Ovary (tissue), 3 donors: ENCODE data around the gene CADM3.

ENCODE experiments used
- EP300 ChIP-seq: sonication (generic); formaldehyde crosslinking; IDR thresholded peaks from one replicate; pipeline ENCODE4 v1.6.1; 2017; ENCODE audit warnings: antibody characterized with exemption
- POLR2A ChIP-seq: fragments of 450-650 bp; IDR thresholded peaks from one replicate; pipeline ENCODE4 v1.6.1; 2017; ENCODE audit warnings: antibody characterized with exemption, mild to moderate bottlenecking, moderate library complexity
- TF ChIP-seq, protein P1 (sequence below), 3 donors: fragments of 450-650 bp in 2 of 3; fragments of 200-600 bp in 1 of 3; IDR thresholded peaks; one replicate each; pipeline versions ENCODE4 v1.5.1 to v1.8.0; 2016 to 2022; ENCODE audit warnings: antibody characterized with exemption in 3 of 3, mild to moderate bottlenecking in 1 of 3
- donor health status: DM: no; HTN: no; CAD: no.

GRCh38 chr1:159190441-159190840 is 19.0 kb downstream of the CADM3 start:
- TF ChIP-seq, protein P1, sequence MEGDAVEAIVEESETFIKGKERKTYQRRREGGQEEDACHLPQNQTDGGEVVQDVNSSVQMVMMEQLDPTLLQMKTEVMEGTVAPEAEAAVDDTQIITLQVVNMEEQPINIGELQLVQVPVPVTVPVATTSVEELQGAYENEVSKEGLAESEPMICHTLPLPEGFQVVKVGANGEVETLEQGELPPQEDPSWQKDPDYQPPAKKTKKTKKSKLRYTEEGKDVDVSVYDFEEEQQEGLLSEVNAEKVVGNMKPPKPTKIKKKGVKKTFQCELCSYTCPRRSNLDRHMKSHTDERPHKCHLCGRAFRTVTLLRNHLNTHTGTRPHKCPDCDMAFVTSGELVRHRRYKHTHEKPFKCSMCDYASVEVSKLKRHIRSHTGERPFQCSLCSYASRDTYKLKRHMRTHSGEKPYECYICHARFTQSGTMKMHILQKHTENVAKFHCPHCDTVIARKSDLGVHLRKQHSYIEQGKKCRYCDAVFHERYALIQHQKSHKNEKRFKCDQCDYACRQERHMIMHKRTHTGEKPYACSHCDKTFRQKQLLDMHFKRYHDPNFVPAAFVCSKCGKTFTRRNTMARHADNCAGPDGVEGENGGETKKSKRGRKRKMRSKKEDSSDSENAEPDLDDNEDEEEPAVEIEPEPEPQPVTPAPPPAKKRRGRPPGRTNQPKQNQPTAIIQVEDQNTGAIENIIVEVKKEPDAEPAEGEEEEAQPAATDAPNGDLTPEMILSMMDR (IDR thresholded peaks at IDR 0.05) = no peak
- TF ChIP-seq POLR2A = no peak
- no peak for TF ChIP-seq EP300
